Thyroid gland (tissue), 4 donors: Measurements from ENCODE around the gene KIAA1549.

Experiments
- POLR2A ChIP-seq, 2 donors: fragments of 450-650 bp; IDR thresholded peaks; one replicate each; pipeline ENCODE4 v1.6.1; 2017; ENCODE audit warnings: antibody characterized with exemption in 2 of 2, mild to moderate bottlenecking in 2 of 2, moderate library complexity in 1 of 2
- TF ChIP-seq, protein P1 (sequence below), 6 experiments: fragments of 200-600 bp in 3 of 6; fragments of 450-650 bp in 3 of 6; sonication (generic) in 3 of 6; IDR thresholded peaks; one replicate each; pipeline ENCODE4 v1.5.1; 2016 to 2019; ENCODE audit warnings: antibody characterized with exemption in 6 of 6, mild to moderate bottlenecking in 2 of 6, inconsistent platforms in 1 of 6, moderate library complexity in 1 of 6

DNA sequence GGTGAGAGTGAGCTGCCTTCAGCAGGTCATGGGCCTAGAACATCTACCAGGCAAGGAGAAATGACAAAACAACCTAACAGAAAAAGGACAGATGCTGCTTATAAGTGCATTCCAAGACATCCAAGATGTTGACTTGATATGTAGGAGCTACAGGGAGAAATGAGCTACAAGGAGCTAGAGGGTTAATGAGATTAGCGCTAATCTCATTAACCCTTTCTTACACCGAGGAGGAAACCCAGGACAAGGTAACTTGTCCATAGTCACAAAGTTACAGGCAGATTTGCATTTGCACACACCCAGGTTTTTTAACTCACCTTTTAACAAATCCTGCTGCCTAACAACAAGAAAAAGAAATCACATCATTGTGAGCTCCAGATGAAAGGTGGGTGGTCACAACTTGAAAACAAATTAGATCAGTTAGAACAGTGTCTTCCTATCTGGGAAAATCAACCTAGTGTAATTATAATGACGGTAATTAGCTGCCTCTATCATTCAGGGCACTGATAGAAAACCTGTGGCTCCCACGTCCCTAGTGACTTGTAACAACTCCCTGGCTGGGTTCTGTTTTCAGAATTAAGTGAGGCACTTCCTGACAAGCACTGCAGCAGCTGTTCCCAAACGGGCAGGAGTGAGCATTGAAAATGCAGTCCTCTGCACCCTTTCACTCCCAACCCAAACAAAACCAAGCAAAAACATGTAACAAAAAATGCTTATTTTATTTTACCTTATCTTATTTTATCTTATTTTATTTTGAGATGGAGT, 5.7 kb downstream of the KIAA1549 start:
- TF ChIP-seq, protein P1, sequence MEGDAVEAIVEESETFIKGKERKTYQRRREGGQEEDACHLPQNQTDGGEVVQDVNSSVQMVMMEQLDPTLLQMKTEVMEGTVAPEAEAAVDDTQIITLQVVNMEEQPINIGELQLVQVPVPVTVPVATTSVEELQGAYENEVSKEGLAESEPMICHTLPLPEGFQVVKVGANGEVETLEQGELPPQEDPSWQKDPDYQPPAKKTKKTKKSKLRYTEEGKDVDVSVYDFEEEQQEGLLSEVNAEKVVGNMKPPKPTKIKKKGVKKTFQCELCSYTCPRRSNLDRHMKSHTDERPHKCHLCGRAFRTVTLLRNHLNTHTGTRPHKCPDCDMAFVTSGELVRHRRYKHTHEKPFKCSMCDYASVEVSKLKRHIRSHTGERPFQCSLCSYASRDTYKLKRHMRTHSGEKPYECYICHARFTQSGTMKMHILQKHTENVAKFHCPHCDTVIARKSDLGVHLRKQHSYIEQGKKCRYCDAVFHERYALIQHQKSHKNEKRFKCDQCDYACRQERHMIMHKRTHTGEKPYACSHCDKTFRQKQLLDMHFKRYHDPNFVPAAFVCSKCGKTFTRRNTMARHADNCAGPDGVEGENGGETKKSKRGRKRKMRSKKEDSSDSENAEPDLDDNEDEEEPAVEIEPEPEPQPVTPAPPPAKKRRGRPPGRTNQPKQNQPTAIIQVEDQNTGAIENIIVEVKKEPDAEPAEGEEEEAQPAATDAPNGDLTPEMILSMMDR (IDR thresholded peaks at IDR 0.05): no peak
- TF ChIP-seq POLR2A (IDR thresholded peaks at IDR 0.05): no peak
